Ovary (tissue), 9 donors: ENCODE measurements around the gene TCF12. TPM values are rescaled to one million over a fixed set of nuclear protein-coding genes. Genes with fewer than 3 reads are reported as not detected.
"Not testable (repeated sequence)": the region's sequence is repeated elsewhere in the genome, so short reads cannot be mapped to it uniquely, and the experiment has no call there.

Source experiments
- DNase-seq, 5 donors: peaks; one replicate each; pipeline ENCODE4 v3.0.0-alpha.2; 2019 to 2020
- H3K27ac ChIP-seq, 2 donors: fragments of 200-600 bp; one replicate each; pipeline versions ENCODE4 v1.5.1 to v1.8.0; 2019 to 2022
- H3K27me3 ChIP-seq: fragments of 200-600 bp; one replicate; pipeline ENCODE4 v1.8.0; 2022
- H3K36me3 ChIP-seq: fragments of 200-600 bp; sonication (generic); one replicate; pipeline ENCODE4 v1.5.1; 2019
- H3K4me1 ChIP-seq: one replicate; pipeline ENCODE4 v1.8.1; 2013; ENCODE audit warnings: mild to moderate bottlenecking, moderate library complexity; ENCODE audit not compliant: insufficient read depth
- H3K4me3 ChIP-seq: fragments of 200-600 bp; sonication (generic); one replicate; pipeline ENCODE4 v1.5.1; 2017
- H3K9me3 ChIP-seq, 2 donors: fragments of 200-600 bp in 1 of 2; sonication (generic) in 1 of 2; one replicate each; pipeline versions ENCODE4 v1.5.1 to v1.8.1; 2013 to 2019; ENCODE audit warnings: mild to moderate bottlenecking in 1 of 2, moderate library complexity in 1 of 2
- CTCF ChIP-seq, 3 donors: fragments of 450-650 bp in 2 of 3; fragments of 200-600 bp in 1 of 3; IDR thresholded peaks; one replicate each; pipeline versions ENCODE4 v1.5.1 to v1.8.0; 2016 to 2022; ENCODE audit warnings: antibody characterized with exemption in 3 of 3, mild to moderate bottlenecking in 1 of 3
- EP300 ChIP-seq: sonication (generic); formaldehyde crosslinking; IDR thresholded peaks from one replicate; pipeline ENCODE4 v1.6.1; 2017; ENCODE audit warnings: antibody characterized with exemption
- POLR2A ChIP-seq: fragments of 450-650 bp; IDR thresholded peaks from one replicate; pipeline ENCODE4 v1.6.1; 2017; ENCODE audit warnings: antibody characterized with exemption, mild to moderate bottlenecking, moderate library complexity
- WGBS, 3 donors: extraction: QIAGEN DNeasy Blood & Tissue Kit in 1 of 3; methylation state at CpG; one replicate each; pipeline versions ENCODE4 v1.1.5 to v1.1.7; 2013 to 2017; 5-methylcytosine and 5-hydroxymethylcytosine counted together
- intact Hi-C, 4 donors: fragments of 100-400 bp; cut with DNase I; formaldehyde crosslinking; loops; one replicate each; pipeline versions ENCODE4 v1.11.0 to v1.15.1; 2022 to 2023
- polyA plus RNA-seq, 2 donors: library from polyadenylated mRNA; stranded (reverse); fragments of 200-250 nt in 1 of 2; fragments of 350-450 nt in 1 of 2; fragmentation: Illumina TruSeq in 1 of 2; extraction: RNeasy Lipid Tissue Mini Kit (QIAGEN cat#74804) in 1 of 2; gene quantifications; one replicate each; pipeline ENCODE4 v1.2.3, GENCODE V29; 2013 to 2014
- total RNA-seq, 7 donors: library from RNA; depleted of rRNA in 2 of 7; stranded (reverse); fragments of >200 nt in 2 of 7; fragmentation: NEBNext Ultra II Directional in 3 of 7; extraction: Animal tissue kit (Norgen Biotek cat#: 25700) in 3 of 7; gene quantifications; one replicate each; pipeline versions ENCODE4 v1.1.0 to v1.2.4, GENCODE V29; 2016 to 2023
- donor health status: DM: no; HTN: no; CAD: no; lungs with moderate emphysema.
- donor health status: DM: no; HTN: no; CAD: no.
- donor health status: Bipolar disorder and iron deficiency.
- donor health status: DM: yes; HTN: yes; CAD: no.
- donor health status: DM: no; HTN: no; CAD: no.
- donor health status: DM: yes; HTN: yes; CAD: no.

The TCF12 gene
- total and polyA plus RNA-seq, 9 donors: 28.6 to 150 (median 116) TPM

- H3K4me3 ChIP-seq: no peak overlapping the region
- TF ChIP-seq EP300 (no peak), POLR2A (no peak), CTCF (IDR thresholded peaks at IDR 0.05) (no peak)
- no peaks in the 10 kb centered on the region for H3K27me3 ChIP-seq
- intact Hi-C loops: loop anchor here in 2 of 4 donors (10.0 kb wide), 2 partner anchors 56 to 366 kb away; no protein-coding TSS in a partner anchor
- 84 to 85% (median 85%) methylated on average over 4 of the region's 4 CpGs for WGBS, 3 donors
- no peak for DNase-seq
- H3K27ac ChIP-seq: no peak overlapping the region
- H3K36me3 ChIP-seq: no peaks in the 10 kb centered on the region
- H3K9me3 ChIP-seq: no peaks in the 10 kb centered on the region
- H3K4me1 ChIP-seq: peaks cover 5% of the 10 kb centered on the region
These were observed 240.7 kb downstream of the TCF12 start for GRCh38 chr15:57158997-57159668.

GRCh38 chr15:57159767-57160166, 241.3 kb downstream of the TCF12 start:
- Histone ChIP-seq H3K27me3 (no peaks in the 10 kb centered on the region), H3K9me3 (no peaks in the 10 kb centered on the region), H3K4me3 (no peak overlapping the region), H3K27ac (no peak overlapping the region), H3K4me1 (peaks cover 5% of the 10 kb centered on the region), H3K36me3 (no peaks in the 10 kb centered on the region)
- no peak for TF ChIP-seq CTCF (IDR thresholded peaks at IDR 0.05)
- no peak for TF ChIP-seq POLR2A
- TF ChIP-seq EP300: no peak
- intact Hi-C loops: loop anchor here in 3 of 4 donors (5.0 to 10.0 kb wide), 3 partner anchors 55 to 1428 kb away; no protein-coding TSS in a partner anchor
- no peak for DNase-seq

- TF ChIP-seq POLR2A (no peak), EP300 (no peak), CTCF (IDR thresholded peaks at IDR 0.05) (no peak)
- H3K27ac ChIP-seq: no peak overlapping the region
- H3K4me1 ChIP-seq: peaks cover 2% of the 10 kb centered on the region
- no peaks in the 10 kb centered on the region for H3K36me3 ChIP-seq
- no peak for DNase-seq
- WGBS, 3 donors: 65 to 76% (median 72%) methylated on average over 2 of the region's 2 CpGs
- no peak overlapping the region for H3K4me3 ChIP-seq
- H3K9me3 ChIP-seq: no peaks in the 10 kb centered on the region
- intact Hi-C loops: loop anchor here in 1 of 4 donors (5.0 kb wide), 1 partner anchor 1426 kb away; no protein-coding TSS in a partner anchor
- no peaks in the 10 kb centered on the region for H3K27me3 ChIP-seq
These were observed 242.5 kb downstream of the TCF12 start for GRCh38 chr15:57160823-57161560.

GRCh38 chr15:57164251-57164650, 245.8 kb downstream of the TCF12 start:
- WGBS, 3 donors: 95 to 97% (median 96%) methylated on average over 7 of the region's 7 CpGs
- intact Hi-C loops: loop anchor here in 1 of 4 donors (5.0 kb wide), 1 partner anchor 1423 kb away; no protein-coding TSS in a partner anchor
- DNase-seq, H3K9me3 ChIP-seq, H3K27me3 ChIP-seq, H3K27ac ChIP-seq, H3K4me3 ChIP-seq, H3K36me3 ChIP-seq, H3K4me1 ChIP-seq: not testable (repeated sequence)

GRCh38 chr15:57165992-57166391, 247.5 kb downstream of the TCF12 start:
- WGBS, 3 donors: 49 to 51% (median 49%) methylated on average over 2 of the region's 2 CpGs
- TF ChIP-seq POLR2A (no peak), CTCF (IDR thresholded peaks at IDR 0.05) (no peak), EP300 (no peak)
- intact Hi-C loops: no loop called here

More at GRCh38 chr15:57165992-57166391, 247.5 kb downstream of the TCF12 start:
- H3K9me3 ChIP-seq: no peaks in the 10 kb centered on the region
- no peaks in the 10 kb centered on the region for H3K27me3 ChIP-seq
- H3K4me1 ChIP-seq: no peaks in the 10 kb centered on the region
- H3K36me3 ChIP-seq: no peaks in the 10 kb centered on the region
- H3K4me3 ChIP-seq: no peak overlapping the region
- DNase-seq: no peak
- H3K27ac ChIP-seq: no peak overlapping the region
